ENCODE data around the gene CAMTA1. TPM values are rescaled to one million over a fixed set of nuclear protein-coding genes. Genes with fewer than 3 reads are reported as not detected.

Gene CAMTA1, protein sequence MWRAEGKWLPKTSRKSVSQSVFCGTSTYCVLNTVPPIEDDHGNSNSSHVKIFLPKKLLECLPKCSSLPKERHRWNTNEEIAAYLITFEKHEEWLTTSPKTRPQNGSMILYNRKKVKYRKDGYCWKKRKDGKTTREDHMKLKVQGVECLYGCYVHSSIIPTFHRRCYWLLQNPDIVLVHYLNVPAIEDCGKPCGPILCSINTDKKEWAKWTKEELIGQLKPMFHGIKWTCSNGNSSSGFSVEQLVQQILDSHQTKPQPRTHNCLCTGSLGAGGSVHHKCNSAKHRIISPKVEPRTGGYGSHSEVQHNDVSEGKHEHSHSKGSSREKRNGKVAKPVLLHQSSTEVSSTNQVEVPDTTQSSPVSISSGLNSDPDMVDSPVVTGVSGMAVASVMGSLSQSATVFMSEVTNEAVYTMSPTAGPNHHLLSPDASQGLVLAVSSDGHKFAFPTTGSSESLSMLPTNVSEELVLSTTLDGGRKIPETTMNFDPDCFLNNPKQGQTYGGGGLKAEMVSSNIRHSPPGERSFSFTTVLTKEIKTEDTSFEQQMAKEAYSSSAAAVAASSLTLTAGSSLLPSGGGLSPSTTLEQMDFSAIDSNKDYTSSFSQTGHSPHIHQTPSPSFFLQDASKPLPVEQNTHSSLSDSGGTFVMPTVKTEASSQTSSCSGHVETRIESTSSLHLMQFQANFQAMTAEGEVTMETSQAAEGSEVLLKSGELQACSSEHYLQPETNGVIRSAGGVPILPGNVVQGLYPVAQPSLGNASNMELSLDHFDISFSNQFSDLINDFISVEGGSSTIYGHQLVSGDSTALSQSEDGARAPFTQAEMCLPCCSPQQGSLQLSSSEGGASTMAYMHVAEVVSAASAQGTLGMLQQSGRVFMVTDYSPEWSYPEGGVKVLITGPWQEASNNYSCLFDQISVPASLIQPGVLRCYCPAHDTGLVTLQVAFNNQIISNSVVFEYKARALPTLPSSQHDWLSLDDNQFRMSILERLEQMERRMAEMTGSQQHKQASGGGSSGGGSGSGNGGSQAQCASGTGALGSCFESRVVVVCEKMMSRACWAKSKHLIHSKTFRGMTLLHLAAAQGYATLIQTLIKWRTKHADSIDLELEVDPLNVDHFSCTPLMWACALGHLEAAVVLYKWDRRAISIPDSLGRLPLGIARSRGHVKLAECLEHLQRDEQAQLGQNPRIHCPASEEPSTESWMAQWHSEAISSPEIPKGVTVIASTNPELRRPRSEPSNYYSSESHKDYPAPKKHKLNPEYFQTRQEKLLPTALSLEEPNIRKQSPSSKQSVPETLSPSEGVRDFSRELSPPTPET (N-terminal part only)
- total RNA-seq (ENCODE audit: low replicate concordance) = 53.1 and 62.2 TPM in 2 replicates

DNA sequence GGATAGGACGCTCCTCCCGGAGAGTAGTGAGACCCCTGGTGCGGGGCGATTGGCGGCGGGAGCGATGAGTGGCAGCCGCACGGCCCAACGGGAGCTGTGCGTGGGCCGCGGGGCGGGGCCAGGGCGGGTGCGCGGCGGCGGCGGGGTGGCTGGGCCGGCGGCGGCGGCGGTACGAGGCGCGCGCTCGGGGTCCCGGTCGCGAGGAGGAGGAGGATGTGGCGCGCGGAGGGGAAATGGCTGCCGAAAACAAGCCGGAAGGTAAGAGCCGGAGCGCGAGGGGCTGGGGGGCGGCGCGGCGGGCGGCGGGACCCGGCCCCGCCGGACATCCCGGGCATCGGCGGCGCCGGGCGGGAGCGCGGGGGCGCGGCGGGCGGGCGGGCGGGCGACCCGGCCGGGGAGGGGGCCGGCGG is at the start of gene CAMTA1:
Gene CAMTA1 (plus strand): TSS at position 137 of the 410 bp plus-strand sequence. CDS start 77 bp downstream, at position 214.

DNA sequence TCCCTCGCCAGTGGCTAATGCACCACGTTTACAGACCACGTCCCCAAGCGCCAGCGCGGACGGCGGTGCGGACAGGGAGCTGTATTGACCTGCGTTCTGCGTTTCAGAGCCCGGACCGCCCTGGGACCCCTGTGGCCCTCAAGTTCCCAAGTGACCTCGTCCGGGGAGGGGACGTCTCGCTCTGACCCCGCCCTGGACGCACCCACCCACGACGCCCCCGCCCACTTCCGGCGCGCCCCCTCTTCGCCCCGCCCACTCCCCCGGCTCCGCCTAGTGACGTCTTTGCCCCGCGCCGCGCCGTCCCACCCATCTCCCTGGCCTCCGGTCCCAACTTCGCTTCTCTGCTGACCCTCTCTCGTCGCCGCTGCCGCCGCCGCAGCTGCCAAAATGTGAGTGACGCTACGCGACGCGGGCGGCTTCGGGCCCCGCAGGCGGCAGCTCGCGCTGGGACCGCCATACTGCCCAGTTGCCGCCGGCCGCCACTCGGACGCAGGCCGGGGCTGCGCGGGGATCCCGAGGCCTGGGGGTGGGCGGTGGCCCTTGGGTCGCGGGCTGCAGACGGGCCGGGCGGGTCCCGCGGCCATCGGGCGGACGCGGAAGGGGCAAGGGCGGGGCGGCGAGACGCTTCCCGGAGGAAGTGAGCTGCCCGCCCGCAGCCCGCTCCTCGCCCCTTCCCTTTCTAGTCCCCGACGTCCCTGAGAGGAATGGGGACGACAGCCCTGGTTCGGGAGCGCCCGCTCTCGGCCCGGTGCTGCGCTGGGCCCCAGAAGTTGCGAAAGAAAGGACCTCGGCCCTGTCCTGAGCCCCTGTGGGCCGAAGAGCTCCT is 986.0 kb downstream of the CAMTA1 start, which contains the start of gene VAMP3:
Gene VAMP3 (plus strand): TSS at position 300 of the 826 bp plus-strand sequence. CDS start 88 bp downstream, at position 388.

DNA sequence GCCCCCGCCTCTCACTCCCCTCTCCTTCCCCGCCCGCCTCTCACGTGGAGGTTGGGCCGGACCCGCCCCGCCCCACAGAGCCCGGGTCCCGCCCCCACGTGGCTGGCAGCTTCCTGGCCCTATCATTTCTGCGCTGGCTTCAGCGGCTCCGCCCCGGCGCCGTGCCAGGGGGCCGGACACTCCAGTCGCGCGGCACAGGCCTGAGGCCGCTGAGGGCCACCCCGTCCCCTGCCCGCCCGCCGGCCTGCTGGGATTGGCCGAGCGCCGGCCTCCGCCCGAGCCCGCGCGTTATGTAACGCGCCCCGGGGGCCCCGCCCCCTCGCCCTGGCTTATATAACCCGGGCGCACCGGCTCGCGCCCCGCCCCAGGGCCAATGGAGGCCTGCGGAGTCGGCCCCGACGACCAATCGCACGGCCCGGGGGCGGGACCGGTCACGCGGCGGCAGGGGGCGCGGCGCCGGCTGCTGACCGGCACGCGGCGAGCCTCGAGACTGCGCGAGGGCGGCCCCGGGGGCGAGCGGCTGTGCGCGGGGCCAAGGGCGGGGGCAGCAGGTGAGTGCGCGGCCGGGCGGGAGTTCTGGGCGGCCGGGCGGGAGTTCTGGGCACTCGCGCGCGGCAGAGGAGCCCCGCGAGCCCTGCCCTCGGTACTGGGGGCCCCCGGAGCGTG is 998.7 kb downstream of the CAMTA1 start, which contains the start of gene PER3:
Gene PER3 (plus strand): TSS at position 466 of the 666 bp plus-strand sequence. CDS start 587 bp downstream, outside the sequence.

Other genes starting within 250 kb of the CAMTA1 start
- 11.7 and 13.5 TPM in 2 replicates for gene NOL9, start 230.9 kb upstream of the CAMTA1 start, total RNA-seq (ENCODE audit: low replicate concordance)
- 0.12 and 0.15 TPM in 2 replicates for gene TAS1R1, start 230.1 kb upstream of the CAMTA1 start, total RNA-seq (ENCODE audit: low replicate concordance)
- 15.2 and 16.1 TPM in 2 replicates for gene ZBTB48, start 205.5 kb upstream of the CAMTA1 start, total RNA-seq (ENCODE audit: low replicate concordance)
- gene KLHL21, start 182.6 kb upstream of the CAMTA1 start, total RNA-seq (ENCODE audit: low replicate concordance) = 21.9 and 65.6 TPM in 2 replicates
- gene PHF13, start 171.7 kb upstream of the CAMTA1 start, total RNA-seq (ENCODE audit: low replicate concordance) = 7.4 and 10.3 TPM in 2 replicates
- 17.1 and 18.1 TPM in 2 replicates for gene THAP3, start 160.6 kb upstream of the CAMTA1 start, total RNA-seq (ENCODE audit: low replicate concordance)
- gene DNAJC11, start 83.6 kb upstream of the CAMTA1 start, total RNA-seq (ENCODE audit: low replicate concordance) = 42.0 and 44.5 TPM in 2 replicates